ENCODE measurements around the gene KIAA1958. TPM values are rescaled to one million over a fixed set of nuclear protein-coding genes. Genes with fewer than 3 reads are reported as not detected.

Gene KIAA1958
- 0.98 TPM for polyA plus RNA-seq

- H3K4me1 Mint-ChIP-seq, result peaks cover 8 to 21% (median 15%) of the 10 kb centered on the region in 3 donors
- peaks cover 2% of the 10 kb centered on the region for H3K36me3 Mint-ChIP-seq
- H3K27me3 Mint-ChIP-seq, result no peaks in the 10 kb centered on the region
- H3K9me3 Mint-ChIP-seq, result no peaks in the 10 kb centered on the region
- peak within 1 kb of the TSS; percentile 97 to 99 (median 98) for H3K4me3 Mint-ChIP-seq
- peak within 1 kb of the TSS; percentile 76 to 96 (median 85) for H3K27ac Mint-ChIP-seq
Observed at GRCh38 chr9:112486221-112487007, at the start of gene KIAA1958. KIAA1958 (plus strand) TSS chr9:112486827; CDS start chr9:112574081, 87,254 bp downstream.

GRCh38 chr9:112437406-112437805 is 49.2 kb upstream of the KIAA1958 start:
- Mint-ChIP-seq H3K27me3 (no peaks in the 10 kb centered on the region), H3K27ac (no peak overlapping the region), H3K36me3 (peaks cover 13% of the 10 kb centered on the region), H3K4me3 (no peak overlapping the region), H3K4me1 (no peaks in the 10 kb centered on the region), H3K9me3 (no peaks in the 10 kb centered on the region)

- Mint-ChIP-seq H3K27me3 (no peaks in the 10 kb centered on the region), H3K4me1 (peaks cover 0 to 12% (median 2%) of the 10 kb centered on the region in 3 donors), H3K9me3 (no peaks in the 10 kb centered on the region), H3K36me3 (peaks cover 5% of the 10 kb centered on the region), H3K27ac (no peak overlapping the region), H3K4me3 (no peak overlapping the region)
Observed at GRCh38 chr9:112439171-112439570, 47.5 kb upstream of the KIAA1958 start.

GRCh38 chr9:112439825-112440224 is 46.8 kb upstream of the KIAA1958 start:
- H3K27ac Mint-ChIP-seq, result no peak overlapping the region
- H3K4me3 Mint-ChIP-seq, result no peak overlapping the region
- H3K27me3 Mint-ChIP-seq, result no peaks in the 10 kb centered on the region

GRCh38 chr9:112443200-112443599 is 43.4 kb upstream of the KIAA1958 start:
- H3K4me3 Mint-ChIP-seq, result no peak overlapping the region
- H3K36me3 Mint-ChIP-seq, result peaks cover 2% of the 10 kb centered on the region
- no peaks in the 10 kb centered on the region for H3K9me3 Mint-ChIP-seq
- H3K27ac Mint-ChIP-seq, result no peak overlapping the region
- H3K27me3 Mint-ChIP-seq, result no peaks in the 10 kb centered on the region
- H3K4me1 Mint-ChIP-seq, result peaks cover 26 to 38% (median 27%) of the 10 kb centered on the region in 3 donors

More at GRCh38 chr9:112439825-112440224, 46.8 kb upstream of the KIAA1958 start:
- Mint-ChIP-seq H3K4me1 (peaks cover 0 to 13% (median 2%) of the 10 kb centered on the region in 3 donors), H3K9me3 (no peaks in the 10 kb centered on the region), H3K36me3 (peaks cover 5% of the 10 kb centered on the region)

- no peaks in the 10 kb centered on the region for H3K9me3 Mint-ChIP-seq
- H3K4me1 Mint-ChIP-seq, result peaks cover 26 to 38% (median 27%) of the 10 kb centered on the region in 3 donors
- no peaks in the 10 kb centered on the region for H3K27me3 Mint-ChIP-seq
- no peak overlapping the region for H3K27ac Mint-ChIP-seq
- peaks cover 2% of the 10 kb centered on the region for H3K36me3 Mint-ChIP-seq
- H3K4me3 Mint-ChIP-seq, result no peak overlapping the region
Observed at GRCh38 chr9:112443636-112444035, 43.0 kb upstream of the KIAA1958 start.

GRCh38 chr9:112445196-112445595 is 41.4 kb upstream of the KIAA1958 start:
- Mint-ChIP-seq H3K9me3 (no peaks in the 10 kb centered on the region), H3K4me1 (peaks cover 26 to 38% (median 27%) of the 10 kb centered on the region in 3 donors), H3K27ac (no peak overlapping the region), H3K27me3 (no peaks in the 10 kb centered on the region), H3K4me3 (no peak overlapping the region), H3K36me3 (peaks cover 2% of the 10 kb centered on the region)

- Mint-ChIP-seq H3K9me3 (no peaks in the 10 kb centered on the region), H3K36me3 (peaks cover 2% of the 10 kb centered on the region), H3K27ac (no peak overlapping the region), H3K27me3 (no peaks in the 10 kb centered on the region), H3K4me3 (peak overlapping the region in 2 of 4 donors; percentile 15 to 80), H3K4me1 (peaks cover 29 to 42% (median 30%) of the 10 kb centered on the region in 3 donors)
Observed at GRCh38 chr9:112446080-112446479, 40.5 kb upstream of the KIAA1958 start.

- Mint-ChIP-seq H3K27me3 (no peaks in the 10 kb centered on the region), H3K9me3 (no peaks in the 10 kb centered on the region), H3K27ac (peak overlapping the region in 1 of 3 donors; percentile 80), H3K4me1 (peaks cover 33 to 47% (median 34%) of the 10 kb centered on the region in 3 donors), H3K4me3 (peak overlapping the region in 1 of 4 donors; percentile 80), H3K36me3 (peaks cover 2% of the 10 kb centered on the region)
Observed at GRCh38 chr9:112446526-112446925, 40.1 kb upstream of the KIAA1958 start.

GRCh38 chr9:112447283-112447761 is 39.3 kb upstream of the KIAA1958 start:
- Mint-ChIP-seq H3K9me3 (no peaks in the 10 kb centered on the region), H3K36me3 (no peaks in the 10 kb centered on the region), H3K27ac (no peak overlapping the region)

GRCh38 chr9:112462855-112463254 is 23.8 kb upstream of the KIAA1958 start:
- Mint-ChIP-seq H3K4me1 (peaks cover 0 to 3% (median 0%) of the 10 kb centered on the region in 3 donors), H3K36me3 (peaks cover 18% of the 10 kb centered on the region), H3K27ac (no peak overlapping the region), H3K4me3 (no peak overlapping the region), H3K9me3 (peaks cover 0 to 3% (median 3%) of the 10 kb centered on the region in 3 donors), H3K27me3 (no peaks in the 10 kb centered on the region)

More at GRCh38 chr9:112447283-112447761, 39.3 kb upstream of the KIAA1958 start:
- H3K4me3 Mint-ChIP-seq, result peak overlapping the region in 3 of 4 donors; percentile 4 to 69 (median 58)
- H3K27me3 Mint-ChIP-seq, result no peaks in the 10 kb centered on the region
- H3K4me1 Mint-ChIP-seq, result peaks cover 34 to 50% (median 37%) of the 10 kb centered on the region in 3 donors

- no peaks in the 10 kb centered on the region for H3K4me1 Mint-ChIP-seq
- H3K27me3 Mint-ChIP-seq, result no peaks in the 10 kb centered on the region
- peaks cover 0 to 3% (median 3%) of the 10 kb centered on the region in 3 donors for H3K9me3 Mint-ChIP-seq
- H3K27ac Mint-ChIP-seq, result peak overlapping the region in 1 of 3 donors; percentile 78
- peaks cover 18% of the 10 kb centered on the region for H3K36me3 Mint-ChIP-seq
- no peak overlapping the region for H3K4me3 Mint-ChIP-seq
Observed at GRCh38 chr9:112465352-112465751, 21.3 kb upstream of the KIAA1958 start.

- Mint-ChIP-seq H3K27me3 (no peaks in the 10 kb centered on the region), H3K27ac (no peak overlapping the region), H3K4me1 (peaks cover 0 to 2% (median 0%) of the 10 kb centered on the region in 3 donors), H3K36me3 (peaks cover 16% of the 10 kb centered on the region), H3K4me3 (no peak overlapping the region), H3K9me3 (peaks cover 1 to 5% (median 3%) of the 10 kb centered on the region in 3 donors)
Observed at GRCh38 chr9:112472996-112473395, 13.6 kb upstream of the KIAA1958 start.

GRCh38 chr9:112473986-112474385 is 12.6 kb upstream of the KIAA1958 start:
- Mint-ChIP-seq H3K36me3 (peaks cover 15% of the 10 kb centered on the region), H3K4me1 (peaks cover 0 to 2% (median 0%) of the 10 kb centered on the region in 3 donors), H3K9me3 (peaks cover 3 to 7% (median 5%) of the 10 kb centered on the region in 3 donors), H3K4me3 (no peak overlapping the region), H3K27ac (peak overlapping the region in 1 of 3 donors; percentile 53), H3K27me3 (no peaks in the 10 kb centered on the region)

GRCh38 chr9:112475318-112475717 is 11.3 kb upstream of the KIAA1958 start:
- Mint-ChIP-seq H3K4me1 (peaks cover 0 to 2% (median 0%) of the 10 kb centered on the region in 3 donors), H3K9me3 (peaks cover 3 to 7% (median 5%) of the 10 kb centered on the region in 3 donors), H3K4me3 (no peak overlapping the region), H3K27me3 (no peaks in the 10 kb centered on the region), H3K27ac (no peak overlapping the region), H3K36me3 (peaks cover 15% of the 10 kb centered on the region)

Measured in IgD-negative memory B cell (primary cell).